SU-DHL-6 (cell line): ENCODE results near the gene PPP1R13B.

ENCODE experiments used
- H2AFZ ChIP-seq: fragments of 200-600 bp; sonication (generic); 2 replicates; pipeline ENCODE4 v1.6.1; 2014; ENCODE audit warnings: low read depth, mild to moderate bottlenecking, moderate library complexity, mixed read lengths, antibody characterized with exemption, low read length; ENCODE audit not compliant: severe bottlenecking
- H3F3A ChIP-seq: fragments of 200-600 bp; shearing (Covaris generic); 2 replicates; pipeline ENCODE4 v1.6.0; 2016; ENCODE audit warnings: antibody characterized with exemption, mild to moderate bottlenecking; ENCODE audit not compliant: insufficient read depth
- H3K27ac ChIP-seq: fragments of 200-600 bp; sonication (generic); 2 replicates; pipeline ENCODE4 v1.5.1; 2016; ENCODE audit warnings: low read depth, mild to moderate bottlenecking, low read length, moderate library complexity, mixed read lengths
- H3K27me3 ChIP-seq: fragments of 200-600 bp; sonication (generic), shearing (Covaris generic); 2 replicates; pipeline ENCODE4 v1.6.0; 2014; ENCODE audit warnings: mild to moderate bottlenecking, low read length
- H3K36me3 ChIP-seq: fragments of 200-600 bp; sonication (generic); 2 replicates; pipeline ENCODE4 v1.6.1; 2014; ENCODE audit warnings: mild to moderate bottlenecking, low read length, mixed read lengths
- H3K4me2 ChIP-seq: fragments of 300-600, 200-600 bp; shearing (Covaris generic), sonication (generic); 2 replicates; pipeline ENCODE4 v1.6.0; 2014; ENCODE audit warnings: low read length, low read depth, mild to moderate bottlenecking; ENCODE audit not compliant: poor library complexity, severe bottlenecking
- H3K4me3 ChIP-seq: fragments of 200-600 bp; sonication (generic); 2 replicates; pipeline ENCODE4 v1.5.1; 2014; ENCODE audit warnings: antibody characterized with exemption, low read length, mild to moderate bottlenecking, mixed read lengths; ENCODE audit not compliant: insufficient read depth, poor library complexity, severe bottlenecking
- H3K79me2 ChIP-seq: fragments of 200-600 bp; sonication (generic); 2 replicates; pipeline ENCODE4 v1.6.1; 2014; ENCODE audit warnings: mild to moderate bottlenecking, low read length, moderate library complexity; ENCODE audit not compliant: insufficient read depth
- H3K9ac ChIP-seq: fragments of 200-600 bp; sonication (generic); 2 replicates; pipeline ENCODE4 v1.7.0; 2014; ENCODE audit warnings: mild to moderate bottlenecking, low read length
- H3K9me2 ChIP-seq: fragments of 200-600 bp; sonication (generic); replicated peaks from 2 replicates; pipeline ENCODE4 v1.6.1; 2014; ENCODE audit warnings: low read length; ENCODE audit not compliant: insufficient read depth
- H3K9me3 ChIP-seq: fragments of 200-600 bp; sonication (generic); 2 replicates; pipeline ENCODE4 v1.6.1; 2014; ENCODE audit warnings: low read length, mixed read lengths; ENCODE audit not compliant: insufficient read depth
- H4K20me1 ChIP-seq: fragments of 200-600 bp; sonication (generic); 2 replicates; pipeline ENCODE4 v1.6.1; 2014; ENCODE audit warnings: low read depth, mild to moderate bottlenecking, antibody characterized with exemption, low read length, moderate library complexity, mixed read lengths
- EZH2phosphoT487 ChIP-seq: fragments of 200-600 bp; sonication (generic), shearing (Covaris generic); conservative IDR thresholded peaks from 2 replicates; pipeline ENCODE4 v1.6.1; 2018; ENCODE audit warnings: mild to moderate bottlenecking, antibody characterized with exemption, low read length, moderate library complexity, mixed read lengths
- TF ChIP-seq, protein P1 (sequence below): fragments of 200-600 bp; sonication (generic); IDR thresholded peaks from one replicate; pipeline ENCODE4 v1.5.1; 2017; ENCODE audit warnings: antibody characterized with exemption, mild to moderate bottlenecking, low read length, moderate library complexity; ENCODE audit not compliant: insufficient read depth, poor library complexity, severe bottlenecking

The PPP1R13B gene

DNA sequence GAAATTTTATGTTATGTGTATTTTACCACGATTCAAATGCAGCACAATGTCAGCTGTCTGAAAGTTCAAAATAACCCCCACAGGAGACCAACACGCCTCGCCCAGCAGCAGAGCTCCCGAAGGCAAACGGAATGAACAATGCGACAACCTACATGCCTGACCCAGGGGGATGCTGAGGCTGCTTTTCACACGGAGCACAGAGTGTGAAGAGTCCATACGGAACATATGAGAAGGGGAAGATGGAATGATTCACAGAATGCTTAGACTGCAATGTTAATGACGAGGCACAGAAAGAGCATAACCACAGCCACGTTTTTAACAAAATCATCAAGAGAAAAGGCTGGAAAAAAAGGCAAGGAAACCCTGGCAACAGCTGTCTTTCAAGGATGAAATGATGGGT, 109.2 kb downstream of the PPP1R13B start:
- Histone ChIP-seq H3K9me2 (no peaks in the 10 kb centered on the region), H3K4me3 (no peak overlapping the region), H3F3A (no peaks in the 10 kb centered on the region), H3K9ac (no peak overlapping the region), H3K27me3 (no peaks in the 10 kb centered on the region), H3K9me3 (no peaks in the 10 kb centered on the region), H3K79me2 (no peaks in the 10 kb centered on the region), H4K20me1 (no peaks in the 10 kb centered on the region), H3K4me2 (no peak overlapping the region), H2AFZ (no peak overlapping the region), H3K36me3 (no peaks in the 10 kb centered on the region), H3K27ac (no peak overlapping the region)
- TF ChIP-seq EZH2phosphoT487 = no peak
- TF ChIP-seq, protein P1, sequence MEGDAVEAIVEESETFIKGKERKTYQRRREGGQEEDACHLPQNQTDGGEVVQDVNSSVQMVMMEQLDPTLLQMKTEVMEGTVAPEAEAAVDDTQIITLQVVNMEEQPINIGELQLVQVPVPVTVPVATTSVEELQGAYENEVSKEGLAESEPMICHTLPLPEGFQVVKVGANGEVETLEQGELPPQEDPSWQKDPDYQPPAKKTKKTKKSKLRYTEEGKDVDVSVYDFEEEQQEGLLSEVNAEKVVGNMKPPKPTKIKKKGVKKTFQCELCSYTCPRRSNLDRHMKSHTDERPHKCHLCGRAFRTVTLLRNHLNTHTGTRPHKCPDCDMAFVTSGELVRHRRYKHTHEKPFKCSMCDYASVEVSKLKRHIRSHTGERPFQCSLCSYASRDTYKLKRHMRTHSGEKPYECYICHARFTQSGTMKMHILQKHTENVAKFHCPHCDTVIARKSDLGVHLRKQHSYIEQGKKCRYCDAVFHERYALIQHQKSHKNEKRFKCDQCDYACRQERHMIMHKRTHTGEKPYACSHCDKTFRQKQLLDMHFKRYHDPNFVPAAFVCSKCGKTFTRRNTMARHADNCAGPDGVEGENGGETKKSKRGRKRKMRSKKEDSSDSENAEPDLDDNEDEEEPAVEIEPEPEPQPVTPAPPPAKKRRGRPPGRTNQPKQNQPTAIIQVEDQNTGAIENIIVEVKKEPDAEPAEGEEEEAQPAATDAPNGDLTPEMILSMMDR = no peak

GRCh38 chr14:103737432-103738045, 109.8 kb downstream of the PPP1R13B start:
- Histone ChIP-seq H3K27me3 (no peaks in the 10 kb centered on the region), H2AFZ (no peak overlapping the region), H4K20me1 (no peaks in the 10 kb centered on the region), H3K4me3 (no peak overlapping the region), H3F3A (no peaks in the 10 kb centered on the region), H3K27ac (no peak overlapping the region), H3K36me3 (no peaks in the 10 kb centered on the region), H3K9me2 (no peaks in the 10 kb centered on the region), H3K9me3 (no peaks in the 10 kb centered on the region), H3K79me2 (no peaks in the 10 kb centered on the region), H3K9ac (no peak overlapping the region), H3K4me2 (no peak overlapping the region)
- TF ChIP-seq, protein P1 = no peak
- no peak for TF ChIP-seq EZH2phosphoT487

GRCh38 chr14:103736546-103737431, 110.6 kb downstream of the PPP1R13B start:
- Histone ChIP-seq H3K9ac (no peak overlapping the region), H3K27me3 (no peaks in the 10 kb centered on the region), H2AFZ (no peak overlapping the region), H3K36me3 (no peaks in the 10 kb centered on the region), H3K79me2 (no peaks in the 10 kb centered on the region), H4K20me1 (no peaks in the 10 kb centered on the region), H3F3A (no peaks in the 10 kb centered on the region), H3K4me2 (no peak overlapping the region), H3K9me3 (no peaks in the 10 kb centered on the region), H3K27ac (no peak overlapping the region), H3K4me3 (no peak overlapping the region), H3K9me2 (no peaks in the 10 kb centered on the region)
- TF ChIP-seq, protein P1 = no peak
- TF ChIP-seq EZH2phosphoT487 = no peak
